ENCODE measurements around the gene GRM8. TPM values are rescaled to one million over a fixed set of nuclear protein-coding genes. Genes with fewer than 3 reads are reported as not detected.
A peak's percentile ranks its signal among the peaks of the same experiment; 100 is the strongest.

GRM8 gene
- under 1 TPM in 1 of 2 donors, not detected in 1; 0.39 TPM for total RNA-seq
- polyA plus RNA-seq (ENCODE audit: insufficient read length in 6 of 6) = under 1 TPM in 5 of 6 donors, not detected in 1; 0.26 to 0.75 (median 0.45) TPM
- long read RNA-seq, donor 1 = 0 reads
- long read RNA-seq, donor 2 = 0 reads
- long read RNA-seq, donor 3 = 0 reads
- long read RNA-seq, donor 4 = 0 reads
- long read RNA-seq, donor 5 = 0 reads
- long read RNA-seq, donor 6 = 0 reads
- long read RNA-seq, donor 7 = 0 reads
- long read RNA-seq, donor 8 = 0 reads
- long read RNA-seq, donor 9 = 0 reads
- long read RNA-seq, donor 10 = 0 reads
- long read RNA-seq, donor 11, partial matches to known transcripts = 0 of 1 reads
- long read RNA-seq, donor 11, other reads (novel, unspliced or antisense) = 0 of 1 reads
- long read RNA-seq, donor 12 = 0 reads

DNA sequence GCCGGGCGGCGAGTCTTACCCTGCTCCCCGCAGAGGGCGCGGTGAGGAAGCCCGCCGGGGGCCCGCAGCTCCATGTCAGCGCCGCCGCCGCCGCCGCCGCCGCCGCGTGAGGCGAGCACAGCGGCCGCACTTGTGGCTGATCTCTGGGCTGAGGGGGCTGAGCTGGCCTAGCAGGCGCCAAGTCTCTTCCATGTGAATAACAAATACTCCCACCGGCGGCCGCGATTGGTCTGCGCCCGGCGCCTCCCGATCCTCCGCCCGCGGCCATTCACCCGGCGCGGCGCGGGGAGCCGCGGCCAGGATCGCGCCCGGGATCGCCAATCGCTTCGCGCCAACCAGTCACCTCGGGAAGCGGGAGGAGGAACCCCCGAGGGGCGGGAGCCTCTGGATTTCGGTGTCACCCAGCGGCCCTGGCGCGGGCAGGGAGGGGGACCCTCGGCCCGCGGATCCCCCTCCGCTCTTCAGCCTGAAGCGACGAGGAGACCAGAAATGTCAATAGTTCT lies at the start of gene GRM8:
Gene GRM8 (minus strand): TSS at position 164 of the 503 bp plus-strand sequence.
- peaks cover 15 to 34% of the 10 kb centered on the region in 2 donors for H3K4me1 ChIP-seq
- H3K27me3 ChIP-seq = peaks cover 42 to 100% of the 10 kb centered on the region in 2 donors
- TF ChIP-seq, protein P1, sequence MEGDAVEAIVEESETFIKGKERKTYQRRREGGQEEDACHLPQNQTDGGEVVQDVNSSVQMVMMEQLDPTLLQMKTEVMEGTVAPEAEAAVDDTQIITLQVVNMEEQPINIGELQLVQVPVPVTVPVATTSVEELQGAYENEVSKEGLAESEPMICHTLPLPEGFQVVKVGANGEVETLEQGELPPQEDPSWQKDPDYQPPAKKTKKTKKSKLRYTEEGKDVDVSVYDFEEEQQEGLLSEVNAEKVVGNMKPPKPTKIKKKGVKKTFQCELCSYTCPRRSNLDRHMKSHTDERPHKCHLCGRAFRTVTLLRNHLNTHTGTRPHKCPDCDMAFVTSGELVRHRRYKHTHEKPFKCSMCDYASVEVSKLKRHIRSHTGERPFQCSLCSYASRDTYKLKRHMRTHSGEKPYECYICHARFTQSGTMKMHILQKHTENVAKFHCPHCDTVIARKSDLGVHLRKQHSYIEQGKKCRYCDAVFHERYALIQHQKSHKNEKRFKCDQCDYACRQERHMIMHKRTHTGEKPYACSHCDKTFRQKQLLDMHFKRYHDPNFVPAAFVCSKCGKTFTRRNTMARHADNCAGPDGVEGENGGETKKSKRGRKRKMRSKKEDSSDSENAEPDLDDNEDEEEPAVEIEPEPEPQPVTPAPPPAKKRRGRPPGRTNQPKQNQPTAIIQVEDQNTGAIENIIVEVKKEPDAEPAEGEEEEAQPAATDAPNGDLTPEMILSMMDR (IDR thresholded peaks at IDR 0.05) = no peak
- H3K9me3 ChIP-seq = no peaks in the 10 kb centered on the region
- no peak within 1 kb of the TSS for H3K27ac ChIP-seq
- ATAC-seq = peak; percentile 49
- peak in 3 of 4 donors; percentile 28 to 84 (median 36) for DNase-seq
- intact Hi-C loops (cut with DNase I) = no loop called here
- no peaks in the 10 kb centered on the region for H3K36me3 ChIP-seq
- H3K4me3 ChIP-seq = peak within 1 kb of the TSS; percentile 44 to 68

DNA sequence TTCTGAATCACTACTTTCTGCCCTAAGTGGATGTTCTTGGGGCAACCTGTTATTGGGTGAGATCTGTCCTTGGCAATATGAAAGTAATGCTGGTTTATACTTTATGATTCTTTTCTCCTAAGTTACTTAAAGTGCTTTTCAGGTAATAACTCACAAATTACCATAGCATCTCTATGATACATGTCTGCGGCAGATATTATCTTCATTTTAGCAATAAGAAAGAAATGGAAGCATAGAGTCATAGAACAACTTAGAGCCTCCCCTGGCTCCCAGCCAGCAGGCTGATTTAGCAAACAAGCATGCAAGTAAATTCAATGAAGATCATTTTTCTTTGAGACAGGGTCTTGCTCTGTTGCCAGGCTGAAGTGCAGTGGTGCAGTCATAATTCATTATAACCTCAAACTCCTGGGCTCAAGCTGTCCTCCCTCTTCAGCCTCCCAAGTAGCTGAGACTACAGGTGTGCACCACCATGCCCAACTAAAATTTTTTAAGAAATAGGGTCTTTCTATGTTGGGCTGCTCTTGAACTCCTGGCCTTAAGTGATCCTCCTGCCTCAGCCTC lies 38.1 kb upstream of the GRM8 start:
- intact Hi-C loops (cut with DNase I) = no loop called here
- Histone ChIP-seq H3K36me3 (no peaks in the 10 kb centered on the region), H3K4me1 (no peaks in the 10 kb centered on the region), H3K9me3 (no peaks in the 10 kb centered on the region), H3K4me3 (no peak overlapping the region), H3K27ac (no peak overlapping the region), H3K27me3 (peaks cover 0 to 4% of the 10 kb centered on the region in 2 donors)
- ATAC-seq = no peak
- DNase-seq = no peak
- TF ChIP-seq, protein P1 (IDR thresholded peaks at IDR 0.05) = no peak

DNA sequence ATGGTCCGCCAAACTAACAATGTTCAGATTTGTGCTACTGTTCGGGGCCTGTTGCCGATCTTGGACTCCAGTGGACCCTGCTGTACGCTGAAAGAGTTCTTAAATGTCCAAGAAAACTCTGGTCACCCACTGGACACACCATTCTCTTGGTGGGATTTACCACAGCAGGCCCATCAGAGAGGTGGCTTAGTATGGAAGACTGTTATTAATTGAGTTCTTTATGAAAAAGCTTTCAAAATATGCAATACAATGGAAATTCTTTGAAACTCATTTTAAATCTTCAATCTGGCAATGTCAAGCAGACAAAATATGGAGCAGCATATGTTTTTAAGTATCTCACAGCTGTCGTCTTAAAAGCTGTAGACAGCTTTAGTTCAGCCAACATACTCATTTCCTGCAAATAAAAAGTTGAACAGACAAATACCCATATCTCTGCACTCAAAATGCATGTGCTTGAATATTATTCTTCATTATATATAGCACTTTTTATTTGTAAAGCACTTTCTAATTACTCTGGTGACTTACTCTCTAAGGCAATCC lies 37.4 kb upstream of the GRM8 start:
- intact Hi-C loops (cut with DNase I) = no loop called here
- H3K27me3 ChIP-seq = peaks cover 0 to 4% of the 10 kb centered on the region in 2 donors
- H3K4me1 ChIP-seq = no peaks in the 10 kb centered on the region
- H3K4me3 ChIP-seq = no peak overlapping the region
- peak in 2 of 4 donors; percentile 5 to 9 for DNase-seq
- no peak overlapping the region for H3K27ac ChIP-seq
- TF ChIP-seq, protein P1 (IDR thresholded peaks at IDR 0.05) = no peak
- H3K9me3 ChIP-seq = no peaks in the 10 kb centered on the region
- no peaks in the 10 kb centered on the region for H3K36me3 ChIP-seq
- no peak for ATAC-seq

DNA sequence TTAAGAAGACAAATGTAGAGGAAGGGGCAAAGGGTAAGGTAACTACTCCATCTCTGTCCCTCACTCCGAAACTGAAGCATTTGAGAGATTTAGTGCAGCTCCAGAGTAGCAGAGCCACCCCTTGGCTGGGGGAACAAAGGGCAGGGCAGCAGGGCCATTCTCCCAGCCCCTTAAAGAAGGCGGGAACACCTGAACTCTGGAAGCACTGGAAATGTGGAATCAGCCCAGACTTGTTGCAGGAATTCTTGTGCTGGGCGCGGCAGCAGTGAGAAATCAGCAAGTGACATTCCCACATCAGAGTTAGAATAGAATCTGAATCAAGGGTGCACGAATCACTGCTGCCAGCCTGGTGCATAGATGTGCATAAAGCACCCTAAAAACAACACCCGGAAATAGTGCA lies 34.4 kb upstream of the GRM8 start:
- peaks cover 0 to 4% of the 10 kb centered on the region in 2 donors for H3K27me3 ChIP-seq
- DNase-seq = no peak
- no peak overlapping the region for H3K4me3 ChIP-seq
- intact Hi-C loops (cut with DNase I) = no loop called here
- H3K36me3 ChIP-seq = no peaks in the 10 kb centered on the region
- TF ChIP-seq, protein P1 (IDR thresholded peaks at IDR 0.05) = no peak
- no peak for ATAC-seq
- no peaks in the 10 kb centered on the region for H3K4me1 ChIP-seq
- no peaks in the 10 kb centered on the region for H3K9me3 ChIP-seq
- no peak overlapping the region for H3K27ac ChIP-seq

DNA sequence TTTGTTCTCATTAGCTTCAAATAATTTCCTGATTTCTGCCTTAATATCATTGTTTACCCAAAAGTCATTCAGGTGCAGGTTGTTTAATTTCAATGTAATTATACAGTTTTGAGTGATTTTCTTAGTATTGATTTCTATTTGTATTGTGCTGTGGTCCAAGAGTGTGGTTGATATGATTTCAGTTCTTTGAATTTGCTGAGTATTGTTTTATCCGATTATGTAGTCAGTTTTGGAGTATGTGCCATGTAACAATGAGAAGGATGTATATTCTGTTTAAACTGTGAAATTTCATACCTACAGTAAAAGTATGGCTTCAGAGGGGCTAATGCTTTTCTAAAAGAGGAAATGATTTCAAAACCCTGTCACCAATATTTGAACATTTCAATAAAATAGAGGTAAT lies 17.4 kb upstream of the GRM8 start:
- H3K27ac ChIP-seq = no peak overlapping the region
- DNase-seq = no peak
- H3K36me3 ChIP-seq = no peaks in the 10 kb centered on the region
- intact Hi-C loops (cut with DNase I) = no loop called here
- ATAC-seq = no peak
- H3K4me1 ChIP-seq = no peaks in the 10 kb centered on the region
- peaks cover 0 to 14% of the 10 kb centered on the region in 2 donors for H3K27me3 ChIP-seq
- TF ChIP-seq, protein P1 (IDR thresholded peaks at IDR 0.05) = no peak
- no peaks in the 10 kb centered on the region for H3K9me3 ChIP-seq
- no peak overlapping the region for H3K4me3 ChIP-seq
